Stimulated activated naive CD8-positive, alpha-beta T cell treated with anti-CD3 and anti-CD28 coated beads, Interleukin-15, Interleukin-2, amounts not matched to agents 100 U/mL and 50 U/mL, for 24 hours (primary cell): ENCODE results near the gene ZNF365.
"Not testable (repeated sequence)": the region's sequence is repeated elsewhere in the genome, so short reads cannot be mapped to it uniquely, and the experiment has no call there.

Source experiments
- ATAC-seq: fragments of 150-1000 bp; cut with Tn5 transposase; one replicate; pipeline ENCODE4 v1.10.0; 2021
- DNase-seq: peaks from one replicate; pipeline ENCODE4 v3.0.0; 2021

ZNF365 gene

DNA sequence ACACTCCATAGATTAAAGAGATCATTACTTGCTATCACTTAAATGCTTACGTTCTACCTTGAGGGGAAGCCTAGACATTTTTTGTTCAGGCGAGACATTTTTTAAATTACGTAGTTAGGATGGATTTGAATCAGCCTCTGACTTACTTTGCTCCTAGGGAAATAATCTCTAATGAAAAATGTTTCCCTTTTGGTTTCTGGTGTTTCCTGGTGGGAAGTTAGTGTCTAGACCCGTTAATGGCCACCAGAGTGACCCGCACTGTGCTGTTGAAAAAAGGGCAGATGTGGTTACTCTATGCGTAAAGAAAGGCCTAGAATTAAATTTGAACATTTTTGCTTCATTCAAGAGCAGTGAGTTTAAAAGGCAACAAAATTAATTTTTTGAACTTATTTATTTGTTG lies 3.8 kb downstream of the ZNF365 start:
- no peak for ATAC-seq

DNA sequence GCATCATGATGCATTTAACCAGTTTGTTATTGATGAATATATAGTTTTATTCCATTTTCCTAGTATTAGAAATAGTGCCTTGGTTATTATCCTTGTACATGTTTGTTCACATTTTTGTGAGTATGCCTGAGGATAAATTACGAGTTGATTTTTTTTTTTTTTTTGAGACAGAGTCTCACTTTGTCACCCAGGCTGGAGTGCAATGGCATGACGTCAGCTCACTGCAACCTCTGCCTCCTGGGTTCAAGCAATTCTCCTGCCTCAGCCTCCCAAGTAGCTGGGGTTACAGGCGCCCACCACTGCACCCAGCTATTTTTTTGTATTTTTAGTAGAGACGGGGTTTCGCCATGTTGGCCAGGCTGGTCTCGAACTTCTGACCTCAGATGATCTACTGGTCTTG lies 4.7 kb downstream of the ZNF365 start:
- DNase-seq, ATAC-seq: not testable (repeated sequence)

More for the DNA sequence above, 3.8 kb downstream of the ZNF365 start:
- no peak for DNase-seq

DNA sequence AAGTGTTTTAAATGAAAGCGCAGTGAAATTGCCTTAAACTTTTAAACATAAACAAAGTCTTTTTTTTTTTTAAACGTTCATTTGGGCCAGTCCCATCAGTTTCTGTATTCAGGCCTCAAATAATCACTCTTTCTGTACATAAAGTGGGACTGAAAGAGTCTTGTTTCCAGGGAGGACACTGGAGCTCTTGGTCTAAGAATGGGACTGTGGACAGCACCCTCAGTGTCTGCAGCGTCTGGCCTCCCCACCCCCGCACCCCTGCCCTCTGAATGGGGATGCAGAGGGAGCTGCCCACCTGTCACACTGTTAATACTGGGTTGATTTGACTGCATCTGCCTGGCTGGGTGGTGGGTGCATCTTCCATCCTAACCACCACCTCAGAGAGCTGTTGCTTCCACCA lies 5.2 kb downstream of the ZNF365 start:
- no peak for ATAC-seq

GRCh38 chr10:62380016-62380415 lies 5.8 kb downstream of the ZNF365 start:
- DNase-seq: no peak
- peak; percentile 45 for ATAC-seq

More for the DNA sequence above, 5.2 kb downstream of the ZNF365 start:
- no peak for DNase-seq

GRCh38 chr10:62381385-62382102 lies 7.4 kb downstream of the ZNF365 start:
- no peak for DNase-seq
- no peak for ATAC-seq

- no peak for DNase-seq
- no peak for ATAC-seq
These were observed 8.7 kb downstream of the ZNF365 start for GRCh38 chr10:62382831-62383230.

- ATAC-seq (peak; percentile 87), DNase-seq (peak; percentile 32)
These were observed 9.9 kb downstream of the ZNF365 start for GRCh38 chr10:62384057-62384446.

DNA sequence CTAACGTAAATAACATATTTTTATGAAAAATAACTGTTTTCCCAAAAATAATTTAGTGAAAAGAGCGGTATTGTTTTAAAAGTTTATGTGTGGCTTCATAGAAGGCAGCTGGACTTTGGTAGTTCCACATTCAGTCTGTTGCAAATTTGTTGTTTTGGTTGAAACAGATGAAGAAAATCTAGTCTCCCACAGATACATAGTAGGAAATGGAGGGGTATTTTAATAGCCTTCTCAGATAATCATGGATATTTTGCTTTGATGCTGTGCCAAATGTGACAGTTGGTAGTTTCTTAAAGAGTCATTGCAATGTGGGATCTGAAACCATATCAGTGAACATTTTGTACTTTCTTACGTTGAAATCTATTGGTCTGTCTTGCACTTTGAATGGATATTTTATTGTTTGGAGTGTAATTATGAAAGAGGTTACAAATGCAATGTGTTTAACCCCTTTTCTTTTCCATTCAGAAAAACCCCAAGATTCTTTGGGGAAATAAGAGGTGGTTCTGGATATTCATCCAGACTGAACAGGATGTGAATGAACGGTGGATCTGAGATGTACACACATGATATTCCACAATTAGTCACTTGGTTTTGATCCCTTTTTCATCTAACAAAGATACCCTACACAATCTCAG lies 10.4 kb downstream of the ZNF365 start:
- DNase-seq: no peak
- ATAC-seq: no peak

DNA sequence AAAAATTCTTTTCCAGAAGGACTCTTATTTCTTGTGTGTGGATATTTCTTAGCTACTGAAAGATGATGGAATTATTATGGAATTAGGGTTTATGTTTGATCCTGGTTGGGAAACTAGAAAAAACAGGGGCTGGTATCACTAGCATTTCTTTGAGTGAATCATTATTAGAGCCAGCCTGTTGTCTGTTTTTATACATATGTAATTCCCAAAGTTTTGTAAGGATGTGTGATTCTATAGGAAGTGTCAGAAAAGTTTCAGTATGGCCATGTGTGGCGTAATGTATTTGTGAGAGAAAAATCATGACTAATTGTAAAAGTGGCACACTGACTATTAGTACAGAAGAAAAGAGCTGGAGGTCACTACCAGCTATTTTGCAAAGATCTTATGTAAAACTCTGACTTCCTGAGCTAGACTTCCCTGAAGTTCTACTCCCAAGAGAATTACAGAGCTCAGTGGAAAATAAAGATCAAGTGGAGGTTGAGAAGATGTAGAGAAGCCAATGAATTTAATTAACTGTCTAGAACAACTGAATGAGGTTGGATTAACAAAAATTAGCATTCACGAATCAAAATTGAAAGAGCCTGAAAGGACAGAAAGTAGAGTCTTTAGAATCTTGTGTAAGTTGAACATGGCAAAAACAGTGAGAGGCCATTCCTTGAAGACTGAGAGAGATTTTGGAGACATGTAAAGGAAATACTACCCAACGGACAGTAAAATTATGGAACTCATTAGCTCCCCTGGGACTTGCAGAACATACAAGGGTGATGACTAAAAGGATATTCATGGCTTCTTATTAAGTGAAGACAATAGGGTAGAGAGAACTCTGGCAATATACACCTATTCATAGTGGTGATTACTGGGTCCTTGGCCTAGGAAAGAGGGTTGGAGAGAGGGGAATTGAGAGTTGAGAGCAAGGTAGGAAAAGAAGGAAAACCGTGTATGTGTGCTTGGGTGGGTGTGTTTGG lies 12.5 kb downstream of the ZNF365 start:
- no peak for ATAC-seq
- DNase-seq: no peak

DNA sequence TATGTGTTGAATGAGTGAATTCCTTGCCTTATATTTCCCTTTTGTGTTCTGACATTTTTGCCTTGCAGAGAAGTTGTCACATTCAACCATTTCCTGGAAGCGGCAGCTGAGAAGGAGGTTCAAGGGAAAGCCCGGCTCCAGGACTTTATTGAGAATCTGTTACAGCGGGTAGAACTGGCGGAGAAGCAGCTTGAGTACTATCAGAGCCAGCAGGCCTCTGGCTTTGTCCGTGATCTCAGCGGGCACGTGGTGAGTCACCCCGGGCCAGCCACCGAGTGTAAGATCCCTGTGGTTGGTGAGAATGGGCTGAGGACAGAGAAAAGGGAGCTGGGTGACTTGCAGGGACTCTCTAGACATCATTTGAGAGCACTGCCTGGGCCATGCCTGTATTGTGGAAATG lies 14.2 kb downstream of the ZNF365 start:
- DNase-seq (no peak), ATAC-seq (no peak)

DNA sequence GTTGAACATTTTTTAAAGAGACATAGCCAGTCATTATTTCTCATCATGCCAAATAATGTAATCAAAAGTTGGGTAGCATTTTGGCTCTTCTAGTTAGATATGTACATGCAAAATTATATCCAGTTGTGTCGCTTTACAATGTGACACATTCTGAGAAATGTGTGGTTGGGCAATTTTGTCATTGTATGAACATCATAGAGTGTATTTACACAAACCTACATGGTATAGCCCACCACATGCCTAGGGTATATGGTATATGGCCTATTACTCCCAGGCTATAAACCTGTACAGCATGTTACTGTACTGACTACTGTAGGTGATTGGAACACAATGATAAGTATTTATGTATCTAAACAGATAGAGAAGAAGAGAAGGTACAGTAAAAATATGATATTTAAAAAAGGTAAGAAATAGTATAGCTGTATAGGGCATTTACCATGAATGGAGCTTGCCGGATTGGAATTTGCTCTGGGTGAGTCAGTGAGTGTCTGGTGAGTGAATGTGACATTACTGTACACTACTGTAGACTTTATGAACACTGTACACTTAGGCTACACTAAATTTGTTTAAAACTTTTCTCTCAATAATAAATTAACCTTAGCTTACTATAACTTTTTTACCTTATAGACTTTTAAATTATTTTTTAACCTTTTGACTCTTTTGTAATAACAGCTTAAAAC lies 16.5 kb downstream of the ZNF365 start:
- DNase-seq (no peak), ATAC-seq (no peak)

DNA sequence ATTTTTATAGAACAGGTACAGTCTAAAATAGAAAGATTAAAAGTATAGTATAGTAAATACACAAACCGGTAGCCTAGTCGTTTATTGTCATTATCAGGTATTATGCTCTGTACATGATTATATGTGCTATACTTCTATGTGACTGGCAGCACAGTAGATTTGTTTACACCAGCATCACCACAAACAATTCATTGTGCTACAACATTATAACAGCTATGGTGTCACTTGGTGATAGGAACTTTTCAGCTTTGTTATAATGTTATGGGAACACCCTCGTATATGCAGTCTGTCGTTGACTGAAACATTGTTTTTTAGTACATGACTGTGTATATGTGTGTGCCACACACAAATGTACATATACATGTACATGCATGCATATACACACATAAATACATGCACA lies 19.1 kb downstream of the ZNF365 start:
- ATAC-seq (no peak), DNase-seq (no peak)

DNA sequence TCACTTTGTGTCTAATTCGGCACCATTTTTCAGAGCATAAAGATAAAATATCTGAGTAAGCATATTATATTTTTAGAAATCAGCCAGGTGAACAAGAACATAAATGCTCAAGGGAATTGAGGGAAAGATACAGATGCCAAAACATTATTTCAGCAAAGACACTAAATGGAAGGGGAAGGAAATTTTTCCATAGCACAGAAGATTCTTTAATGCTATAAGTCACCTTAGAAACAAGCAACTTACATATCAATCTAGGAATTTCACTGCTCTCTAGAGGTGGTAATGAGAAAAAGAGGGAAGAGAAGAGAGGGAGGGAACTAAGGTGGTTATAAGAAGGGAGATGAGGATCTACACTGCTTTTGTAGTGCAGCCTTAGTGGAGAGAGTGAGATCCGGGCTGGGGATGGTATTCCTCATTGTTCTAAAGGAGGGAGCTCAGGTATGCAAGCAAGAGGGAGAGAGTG lies 20.4 kb downstream of the ZNF365 start:
- ATAC-seq: no peak
- no peak for DNase-seq

- no peak for ATAC-seq
These were observed 21.7 kb downstream of the ZNF365 start for GRCh38 chr10:62395892-62396291.

GRCh38 chr10:62396864-62397263 lies 22.7 kb downstream of the ZNF365 start:
- ATAC-seq (no peak), DNase-seq (no peak)

More at GRCh38 chr10:62395892-62396291, 21.7 kb downstream of the ZNF365 start:
- no peak for DNase-seq

- DNase-seq (no peak), ATAC-seq (no peak)
These were observed 25.0 kb downstream of the ZNF365 start for GRCh38 chr10:62399211-62399610.

DNA sequence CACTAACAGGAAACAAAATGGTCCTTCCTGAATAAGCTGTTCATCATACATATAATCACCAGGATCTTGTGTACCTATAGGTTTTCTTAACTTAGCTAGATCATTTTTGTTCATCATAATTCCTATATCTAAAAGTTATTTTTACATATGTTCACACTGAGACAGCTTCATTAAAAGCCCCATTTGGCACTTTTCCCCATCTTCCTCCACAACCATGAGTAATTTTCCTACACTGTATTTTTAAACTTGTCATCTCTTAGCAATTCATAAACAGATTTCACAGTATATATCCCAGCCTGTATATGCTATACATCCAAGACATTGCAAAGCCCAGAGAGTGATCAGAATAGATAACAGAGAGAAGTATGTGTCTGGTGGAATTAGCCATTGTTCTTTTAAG lies 28.3 kb downstream of the ZNF365 start:
- no peak for ATAC-seq
- DNase-seq: no peak

DNA sequence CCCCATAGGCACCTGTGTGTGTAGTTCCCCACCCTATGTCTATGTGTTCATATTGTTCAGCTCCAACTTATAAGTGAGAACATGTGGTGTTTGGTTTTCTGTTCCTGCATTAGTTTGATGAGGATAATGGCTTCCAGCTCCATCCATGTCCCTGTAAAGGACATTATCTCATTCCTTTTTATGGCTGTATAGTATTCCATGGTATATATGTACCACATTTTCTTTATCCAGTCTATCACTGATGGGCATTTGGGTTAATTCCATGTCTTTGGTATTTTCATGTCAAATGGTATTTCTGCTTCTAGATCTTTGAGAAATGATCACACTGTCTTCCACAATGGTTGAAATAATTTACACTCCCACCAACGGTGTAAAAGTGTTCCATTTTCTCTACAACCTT lies 36.4 kb downstream of the ZNF365 start:
- not testable (repeated sequence) for ATAC-seq

DNA sequence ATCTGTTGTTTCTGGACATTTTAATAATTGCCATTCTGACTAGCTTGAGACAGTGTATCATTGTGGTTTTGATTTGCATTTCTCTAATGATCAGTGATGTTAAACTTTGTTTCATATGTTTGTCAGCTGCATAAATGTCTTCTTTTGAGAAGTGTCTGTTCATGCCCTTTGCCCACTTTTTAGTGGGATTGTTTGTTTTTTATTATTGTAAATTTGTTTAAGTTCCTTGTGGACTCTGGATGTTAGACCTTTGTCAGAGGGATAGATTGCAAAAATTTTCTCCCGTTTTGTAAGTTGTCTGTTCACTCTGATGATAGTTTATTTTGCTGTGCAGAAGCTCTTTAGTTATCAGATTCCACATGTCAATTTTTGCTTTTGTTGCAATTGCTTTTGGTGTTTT lies 36.8 kb downstream of the ZNF365 start:
- DNase-seq, ATAC-seq: not testable (repeated sequence)

More for the DNA sequence above, 36.4 kb downstream of the ZNF365 start:
- DNase-seq: not testable (repeated sequence)

DNA sequence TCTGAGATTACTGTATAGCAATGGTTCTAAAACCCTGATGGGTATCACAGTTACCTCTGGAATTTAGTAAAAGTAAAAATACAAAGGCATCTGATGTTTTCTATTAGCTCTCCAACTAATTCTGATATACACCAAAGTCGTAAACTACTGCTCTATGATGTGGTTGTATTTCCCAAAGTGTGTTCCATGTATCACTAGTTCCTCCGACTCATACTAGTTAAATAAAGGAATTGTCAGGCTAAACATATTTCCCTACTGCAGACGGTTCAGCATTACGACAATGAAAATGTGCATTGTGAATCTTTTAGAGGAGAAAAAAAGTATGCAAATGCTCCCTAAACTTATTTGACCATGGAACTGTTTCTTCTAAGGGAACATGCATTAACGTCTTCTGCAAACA lies 38.9 kb downstream of the ZNF365 start:
- ATAC-seq (no peak), DNase-seq (no peak)

- ATAC-seq: no peak
- DNase-seq: no peak
These were observed 39.5 kb downstream of the ZNF365 start for GRCh38 chr10:62413652-62414051.

GRCh38 chr10:62414359-62414758 lies 40.2 kb downstream of the ZNF365 start:
- DNase-seq: no peak
- no peak for ATAC-seq
